GM12892 (cell line): Measurements from ENCODE around the gene COG5.
A peak's percentile ranks its signal among the peaks of the same experiment; 100 is the strongest.

ENCODE experiments used
- DNase-seq: peaks from one replicate; pipeline ENCODE4 v3.0.0; 2011; ENCODE audit not compliant: insufficient read length
- FAIRE-seq: peaks from 2 replicates; lab custom pipeline; 2011; peaks lifted over from hg19 to GRCh38; lab: Jason Lieb, UNC
- POLR2A ChIP-seq: IDR thresholded peaks from 2 replicates; pipeline ENCODE4 v1.6.1; 2011; ENCODE audit warnings: low read depth, low read length, control low read depth
- POLR2AphosphoS5 ChIP-seq: IDR thresholded peaks from 2 replicates; pipeline ENCODE4 v1.6.1; 2011; ENCODE audit warnings: low read depth, low read length, control low read depth
- TAF1 ChIP-seq: IDR thresholded peaks from 2 replicates; pipeline ENCODE4 v1.6.1; 2011; ENCODE audit warnings: low read depth, mild to moderate bottlenecking, control low read depth, low read length, borderline replicate concordance

Gene COG5

DNA sequence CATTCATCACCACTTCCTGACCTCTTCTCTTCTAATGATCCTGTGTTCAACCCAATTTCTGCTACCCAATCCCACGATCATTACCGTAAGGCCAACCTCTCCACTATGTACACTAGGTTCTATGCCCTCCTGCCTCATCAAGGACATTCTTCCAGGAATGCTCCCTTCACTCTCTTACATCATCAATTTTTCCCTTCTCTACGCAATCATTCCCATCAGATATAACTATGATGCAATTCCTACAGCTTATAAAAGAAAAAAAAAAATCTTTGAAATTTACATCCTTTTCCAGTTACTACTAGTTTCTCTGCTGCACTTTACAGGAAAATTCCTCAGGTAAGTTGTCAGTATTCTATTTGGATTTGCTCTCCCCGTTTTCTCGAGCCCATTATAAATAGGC lies 124.7 kb downstream of the COG5 start:
- FAIRE-seq (no peak), DNase-seq (no peak)
- no peak for TF ChIP-seq POLR2AphosphoS5
- TF ChIP-seq POLR2A: no peak
- no peak for TF ChIP-seq TAF1

GRCh38 chr7:107435749-107436148 lies 128.0 kb downstream of the COG5 start:
- DNase-seq (no peak), FAIRE-seq (peak; percentile 17)
- TF ChIP-seq POLR2A (no peak), POLR2AphosphoS5 (no peak), TAF1 (no peak)

- DNase-seq (no peak), FAIRE-seq (no peak)
- TF ChIP-seq POLR2AphosphoS5: no peak
- TF ChIP-seq POLR2A: no peak
- no peak for TF ChIP-seq TAF1
Measured at GRCh38 chr7:107432261-107432660, 131.5 kb downstream of the COG5 start.

DNA sequence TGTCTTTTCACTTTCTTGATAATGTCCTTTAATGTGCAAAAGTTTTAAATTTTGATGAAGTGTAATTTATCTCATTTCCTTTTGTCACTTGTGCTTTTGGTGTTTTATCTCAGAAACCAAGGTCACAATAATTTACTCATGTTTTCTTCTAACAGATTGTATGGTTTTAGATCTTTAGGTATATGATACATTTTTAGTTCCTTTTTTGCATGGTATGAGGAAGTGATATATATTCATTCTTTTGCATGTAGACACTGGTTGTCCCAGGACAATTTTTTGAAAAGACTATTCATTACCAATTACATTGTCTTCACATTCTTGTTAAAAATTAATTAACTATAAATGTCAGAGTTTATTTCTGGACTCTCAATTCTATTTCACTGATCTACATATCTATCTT lies 133.7 kb downstream of the COG5 start:
- no peak for FAIRE-seq

DNA sequence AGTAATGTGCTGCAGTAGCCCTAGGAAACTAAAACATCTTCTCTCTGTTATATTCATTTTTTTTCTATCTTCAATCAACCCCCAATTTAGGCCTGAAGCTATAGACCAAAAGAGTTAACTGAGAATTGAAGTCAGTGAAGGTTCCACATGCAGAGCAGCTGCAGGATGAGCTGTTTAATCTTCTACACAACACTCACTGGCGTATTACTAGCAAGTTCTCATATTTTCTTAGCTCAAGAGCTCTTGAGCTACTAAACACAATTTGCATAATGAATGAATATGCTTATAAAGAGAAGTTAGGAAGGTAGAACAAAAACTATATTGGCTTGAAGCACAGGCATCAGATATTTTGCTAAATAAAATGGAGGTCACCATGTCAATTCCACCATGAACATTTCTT lies 135.1 kb downstream of the COG5 start:
- no peak for TF ChIP-seq POLR2AphosphoS5
- no peak for TF ChIP-seq POLR2A
- TF ChIP-seq TAF1: no peak
- FAIRE-seq: no peak
- DNase-seq: no peak

More for the DNA sequence above, 133.7 kb downstream of the COG5 start:
- DNase-seq: no peak
- no peak for TF ChIP-seq TAF1
- no peak for TF ChIP-seq POLR2A
- TF ChIP-seq POLR2AphosphoS5: no peak

DNA sequence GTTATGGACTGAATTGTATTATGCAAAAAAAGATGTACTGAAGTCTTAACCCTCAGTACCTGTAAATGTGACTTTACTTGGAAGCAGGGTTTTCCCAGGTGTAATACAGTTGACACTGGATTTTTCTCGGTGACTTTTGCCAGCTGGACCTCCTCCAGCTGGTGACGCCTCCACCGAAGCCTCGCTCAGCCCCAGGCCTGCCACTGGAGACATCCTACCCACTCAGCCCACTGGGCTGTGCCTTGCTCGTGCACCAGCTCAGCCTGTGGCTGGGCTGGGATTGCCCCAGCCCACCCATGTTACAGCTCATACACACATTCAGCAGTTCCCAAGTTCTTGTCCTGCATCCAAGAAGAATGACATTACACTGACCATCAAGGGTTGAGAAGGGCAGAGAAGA lies 136.3 kb downstream of the COG5 start:
- no peak for FAIRE-seq
- DNase-seq: no peak
- TF ChIP-seq POLR2AphosphoS5 (no peak), POLR2A (no peak), TAF1 (no peak)

DNA sequence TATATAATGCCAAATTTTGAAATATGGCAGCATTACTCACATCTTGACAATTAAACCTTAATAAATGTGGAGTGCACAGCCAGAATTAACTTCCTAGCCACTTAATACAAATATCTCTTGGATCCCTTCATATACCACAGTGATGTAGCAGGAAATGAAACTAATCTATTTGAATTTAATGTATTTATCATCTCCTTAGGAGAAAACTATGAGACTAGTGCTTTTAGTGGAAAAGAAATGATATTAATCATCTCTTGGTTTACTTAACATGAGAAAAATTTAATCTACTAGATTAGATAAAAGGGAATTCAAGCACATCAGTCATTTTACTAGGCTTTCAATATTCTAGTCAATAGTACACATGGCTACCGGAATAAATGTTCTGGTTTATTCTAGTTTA lies 149.5 kb downstream of the COG5 start:
- no peak for TF ChIP-seq POLR2A
- TF ChIP-seq TAF1: no peak
- no peak for TF ChIP-seq POLR2AphosphoS5
- FAIRE-seq: no peak
- no peak for DNase-seq

GRCh38 chr7:107408349-107408748 lies 155.4 kb downstream of the COG5 start:
- no peak for FAIRE-seq
- DNase-seq: no peak
- no peak for TF ChIP-seq POLR2AphosphoS5
- no peak for TF ChIP-seq TAF1

GRCh38 chr7:107405559-107405958 lies 158.2 kb downstream of the COG5 start:
- no peak for FAIRE-seq
- DNase-seq: no peak
- no peak for TF ChIP-seq POLR2A
- no peak for TF ChIP-seq POLR2AphosphoS5
- TF ChIP-seq TAF1: no peak

DNA sequence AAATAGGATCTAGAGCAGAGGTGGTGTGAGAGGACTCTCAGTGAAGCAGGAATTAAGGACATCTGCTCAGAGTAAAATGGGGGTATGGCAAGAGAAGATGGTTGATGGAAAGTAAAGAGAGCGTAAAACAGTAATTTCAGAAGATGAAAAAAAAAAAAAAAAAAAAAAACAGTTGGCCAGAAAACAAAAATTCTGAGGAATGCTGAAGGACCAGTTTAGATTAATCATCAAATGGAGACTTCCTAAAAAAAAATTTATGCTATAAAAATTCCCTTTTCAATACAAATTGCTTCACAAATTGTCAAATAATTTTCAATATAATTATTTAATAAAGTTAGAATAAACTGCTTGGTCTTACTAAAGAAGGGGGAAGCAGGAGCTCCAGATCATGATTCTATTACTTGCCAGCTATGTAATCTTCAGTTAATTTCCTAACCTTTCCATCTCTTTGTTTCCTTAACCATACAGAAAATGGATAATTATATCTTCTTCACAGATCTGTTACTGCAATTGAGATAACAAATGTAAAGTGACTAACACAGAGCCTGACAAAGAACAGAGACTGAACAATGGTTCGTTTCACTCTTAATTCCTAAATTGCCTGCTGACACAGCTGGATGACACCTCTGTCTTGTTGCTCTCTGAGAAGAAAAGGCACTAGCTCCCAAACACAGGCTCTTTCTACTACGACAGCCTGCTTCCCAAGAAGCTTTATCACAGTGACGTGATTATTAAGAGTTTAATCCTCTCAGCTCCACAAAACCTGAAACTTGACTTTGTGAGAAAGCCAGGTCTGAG lies 158.8 kb downstream of the COG5 start:
- TF ChIP-seq POLR2AphosphoS5: no peak
- FAIRE-seq: no peak
- DNase-seq: no peak

DNA sequence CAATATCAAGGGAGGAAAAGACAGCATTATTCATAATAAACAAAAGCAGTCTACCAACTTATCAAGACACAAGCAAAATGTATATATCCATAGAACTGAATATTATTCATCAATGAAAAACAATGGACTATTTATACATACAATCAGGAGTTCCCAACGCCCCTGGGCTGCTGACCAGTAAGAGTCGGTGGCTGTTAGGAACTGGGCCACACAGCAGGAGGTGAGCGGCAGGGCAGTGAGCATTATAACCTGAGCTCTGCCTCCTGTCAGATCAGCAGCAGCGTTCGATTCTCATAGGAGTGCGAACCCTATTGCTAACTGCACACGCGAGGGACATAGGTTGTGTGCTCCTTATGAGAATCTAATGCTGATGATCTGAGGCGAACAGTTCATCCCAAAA lies 165.6 kb downstream of the COG5 start:
- TF ChIP-seq POLR2AphosphoS5 (no peak), TAF1 (no peak), POLR2A (no peak)
- no peak for DNase-seq
- no peak for FAIRE-seq

DNA sequence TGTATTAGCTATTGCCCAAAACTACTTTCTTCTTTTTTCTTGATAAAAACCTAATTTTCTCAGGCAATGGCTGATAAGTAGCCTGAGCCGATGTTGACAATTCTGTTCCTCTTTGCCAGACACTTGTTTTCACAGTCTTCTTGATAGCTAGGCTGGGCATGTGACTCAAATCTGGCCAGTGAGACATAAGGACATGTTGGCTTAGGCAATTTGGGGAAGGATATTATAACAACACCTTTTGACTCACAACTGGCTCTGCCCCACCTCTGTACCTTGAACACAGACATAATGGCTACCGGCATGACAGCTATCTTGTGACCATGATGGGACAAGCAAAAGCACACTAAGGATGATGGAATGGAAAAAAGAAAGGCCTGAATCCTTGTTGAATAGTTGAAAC lies 166.7 kb downstream of the COG5 start:
- FAIRE-seq (no peak), DNase-seq (no peak)
- TF ChIP-seq POLR2AphosphoS5 (no peak), TAF1 (no peak), POLR2A (no peak)
